HG03045 (cell line): ENCODE measurements around the gene FAM193B.
A peak's percentile ranks its signal among the peaks of the same experiment; 100 is the strongest.

Experiments used
- ATAC-seq: cut with Tn5 transposase; IDR thresholded peaks from one replicate; pipeline ENCODE4 v1.9.1; 2021; ENCODE audit warnings: mild to moderate bottlenecking, moderate library complexity; ENCODE audit not compliant: unreplicated experiment

The FAM193B gene

DNA sequence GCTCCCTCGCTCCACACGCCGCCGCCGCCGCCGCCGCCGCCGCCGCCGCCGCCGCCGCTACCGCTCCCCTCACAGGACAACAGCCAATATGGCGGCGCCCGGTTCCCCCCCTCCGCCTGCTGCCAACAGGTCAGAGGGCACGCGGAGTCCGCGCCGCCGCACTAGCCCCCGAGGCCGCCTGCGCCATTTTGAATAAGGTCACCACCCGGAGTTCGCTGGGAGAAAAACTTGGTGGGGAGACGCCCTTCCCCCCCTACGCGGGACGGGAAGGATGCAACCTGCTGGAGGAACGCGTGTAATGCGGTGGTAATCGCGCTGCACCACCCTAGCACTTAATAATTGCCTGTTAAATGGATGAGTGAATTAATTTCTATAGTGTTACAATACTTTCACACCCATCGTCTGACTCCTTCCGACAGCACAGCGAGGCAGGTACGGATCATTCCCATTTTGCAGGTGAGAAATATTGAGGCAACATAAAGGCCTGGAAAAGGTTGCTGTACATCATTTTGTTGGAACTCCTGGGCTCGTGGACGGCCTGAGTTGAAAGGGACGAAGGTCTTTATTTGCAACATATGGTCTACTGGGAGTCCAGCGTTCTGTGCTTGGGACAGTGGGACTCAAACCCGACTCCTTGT lies at the start of gene FAM193B:
Gene FAM193B, minus strand, starts transcription at position 90 of the 638 bp plus-strand sequence. CDS start 105 bp downstream, outside the sequence.
- peak; percentile 88 for ATAC-seq

DNA sequence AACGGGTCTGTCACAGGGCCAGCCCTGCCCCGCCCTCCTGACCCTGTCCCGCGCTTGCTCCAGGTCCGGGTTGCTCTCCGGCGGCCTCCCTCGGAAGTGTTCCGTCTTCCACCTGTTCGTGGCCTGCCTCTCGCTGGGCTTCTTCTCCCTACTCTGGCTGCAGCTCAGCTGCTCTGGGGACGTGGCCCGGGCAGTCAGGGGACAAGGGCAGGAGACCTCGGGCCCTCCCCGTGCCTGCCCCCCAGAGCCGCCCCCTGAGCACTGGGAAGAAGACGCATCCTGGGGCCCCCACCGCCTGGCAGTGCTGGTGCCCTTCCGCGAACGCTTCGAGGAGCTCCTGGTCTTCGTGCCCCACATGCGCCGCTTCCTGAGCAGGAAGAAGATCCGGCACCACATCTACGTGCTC lies 49.8 kb upstream of the FAM193B start:
- ATAC-seq: no peak

DNA sequence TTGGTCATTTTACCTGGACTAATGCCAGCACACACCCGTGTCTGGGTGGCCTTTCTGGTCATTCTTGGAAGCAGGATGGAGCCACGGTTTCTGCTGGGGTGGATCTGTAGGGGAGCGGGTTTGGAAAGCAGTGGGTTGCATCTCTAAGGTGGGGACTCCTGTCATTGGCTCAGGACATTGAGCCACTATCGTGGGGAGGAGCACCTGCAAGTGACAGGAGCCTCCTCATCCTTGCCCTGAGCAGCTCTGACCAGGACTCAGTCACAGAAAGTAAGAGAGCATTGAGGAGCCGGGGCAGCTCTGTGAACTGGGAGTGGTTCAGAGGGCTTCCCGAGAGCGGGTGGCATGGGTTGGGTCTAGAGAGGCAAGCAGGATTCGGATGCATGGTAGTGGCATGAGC lies 49.3 kb upstream of the FAM193B start:
- ATAC-seq: no peak

DNA sequence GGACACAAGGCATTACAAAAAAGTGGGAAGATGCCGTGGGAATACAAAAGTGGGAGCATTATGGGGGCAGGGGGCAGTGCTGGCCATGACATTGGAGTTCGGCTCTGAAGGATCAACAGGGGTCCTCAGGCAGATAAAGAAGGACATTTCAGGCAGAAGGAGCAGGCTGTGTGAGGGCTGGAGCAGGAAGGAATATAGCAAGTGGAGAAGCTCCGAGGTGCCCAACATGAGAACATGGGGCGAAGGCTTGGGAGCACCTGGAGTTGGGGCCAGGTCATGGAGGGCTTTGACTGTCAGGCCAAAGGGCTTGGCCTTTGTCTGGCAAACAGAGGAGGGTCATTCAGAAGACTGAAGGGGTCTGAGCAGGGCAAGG lies 48.1 kb upstream of the FAM193B start:
- no peak for ATAC-seq

DNA sequence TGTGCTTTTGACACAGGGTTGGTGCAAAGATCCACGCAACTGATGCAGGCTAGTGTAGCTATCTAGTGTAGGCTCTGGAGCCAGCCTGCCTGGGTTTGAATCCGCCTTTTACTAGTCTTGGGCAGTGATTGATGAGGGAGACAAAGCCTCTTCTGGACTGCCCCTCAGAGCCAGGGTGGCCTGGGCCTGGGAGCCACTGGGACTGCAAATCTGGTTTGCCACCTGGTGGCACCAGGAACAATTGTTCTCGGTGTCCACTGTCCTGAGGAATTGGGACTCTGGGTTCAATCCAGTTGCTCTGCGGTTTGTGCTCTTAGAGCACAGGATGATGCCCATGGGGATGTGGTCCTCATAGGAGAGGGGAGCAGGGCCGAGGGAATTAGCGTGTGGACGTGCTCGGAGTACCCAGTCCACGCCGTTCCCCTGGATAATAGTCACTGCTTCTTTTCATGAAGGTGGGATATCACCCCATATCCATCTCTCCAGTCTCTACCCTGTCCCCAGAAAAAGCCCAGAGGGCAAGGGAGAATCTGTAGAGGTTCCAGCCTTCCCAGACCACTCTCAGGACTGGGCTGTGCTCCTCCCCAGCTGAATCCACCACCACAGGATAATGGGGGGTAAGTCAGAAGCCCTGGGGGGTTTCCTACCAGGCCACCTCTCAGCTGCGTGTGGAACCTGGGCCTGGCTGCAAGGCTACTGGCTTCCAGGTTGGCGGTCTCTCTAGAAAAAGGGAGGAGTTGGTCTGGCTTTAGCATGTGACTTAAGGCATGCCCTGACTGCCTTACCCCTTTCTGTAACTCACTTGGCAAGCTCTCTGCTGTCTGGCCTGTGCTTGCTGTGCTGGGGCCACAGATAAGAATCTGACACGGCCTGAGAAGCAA lies 47.5 kb upstream of the FAM193B start:
- no peak for ATAC-seq

DNA sequence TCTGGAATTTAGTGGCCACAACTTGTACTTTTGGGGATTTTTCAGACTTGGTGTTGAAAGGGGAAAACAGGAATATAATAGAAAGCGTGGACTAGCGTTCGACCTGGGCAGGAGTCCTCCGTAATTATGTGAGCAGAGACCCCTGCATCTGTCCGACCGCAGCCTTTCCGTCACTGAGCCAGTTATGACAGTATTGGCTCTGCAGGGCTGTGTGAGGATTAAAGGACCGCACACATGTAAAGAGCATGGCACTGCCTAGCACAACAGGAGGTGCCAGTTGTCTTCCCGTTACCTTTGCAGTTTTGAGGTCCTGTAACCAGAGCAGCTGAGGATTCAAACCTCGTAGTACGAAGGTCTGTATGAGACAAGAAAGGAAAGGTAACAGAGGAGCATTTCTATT lies 46.8 kb upstream of the FAM193B start:
- ATAC-seq: no peak

DNA sequence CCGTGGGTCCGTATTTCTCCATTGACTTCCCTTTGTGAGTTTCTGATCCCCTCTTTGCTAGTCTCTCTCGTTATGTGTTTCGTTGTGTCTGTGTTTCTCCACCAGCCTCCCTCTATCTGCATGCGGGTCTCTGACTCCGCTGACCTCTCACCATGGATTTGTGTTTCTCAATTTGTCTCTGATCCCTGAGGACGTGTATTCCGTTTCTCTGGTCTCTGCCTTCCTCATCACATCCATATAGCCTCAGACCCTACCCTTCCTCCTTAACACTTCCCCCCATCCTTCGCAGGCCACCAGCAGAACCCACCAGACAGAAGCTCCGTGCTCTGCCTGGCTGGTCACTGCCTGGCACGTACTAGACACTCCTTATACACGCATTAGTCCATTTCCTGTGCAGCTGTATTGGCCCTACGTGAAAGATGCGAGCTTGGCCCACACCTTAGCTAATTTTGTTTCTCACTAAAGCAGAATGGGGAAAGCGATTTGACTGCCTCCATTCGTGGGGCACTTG lies 46.2 kb upstream of the FAM193B start:
- ATAC-seq: no peak

DNA sequence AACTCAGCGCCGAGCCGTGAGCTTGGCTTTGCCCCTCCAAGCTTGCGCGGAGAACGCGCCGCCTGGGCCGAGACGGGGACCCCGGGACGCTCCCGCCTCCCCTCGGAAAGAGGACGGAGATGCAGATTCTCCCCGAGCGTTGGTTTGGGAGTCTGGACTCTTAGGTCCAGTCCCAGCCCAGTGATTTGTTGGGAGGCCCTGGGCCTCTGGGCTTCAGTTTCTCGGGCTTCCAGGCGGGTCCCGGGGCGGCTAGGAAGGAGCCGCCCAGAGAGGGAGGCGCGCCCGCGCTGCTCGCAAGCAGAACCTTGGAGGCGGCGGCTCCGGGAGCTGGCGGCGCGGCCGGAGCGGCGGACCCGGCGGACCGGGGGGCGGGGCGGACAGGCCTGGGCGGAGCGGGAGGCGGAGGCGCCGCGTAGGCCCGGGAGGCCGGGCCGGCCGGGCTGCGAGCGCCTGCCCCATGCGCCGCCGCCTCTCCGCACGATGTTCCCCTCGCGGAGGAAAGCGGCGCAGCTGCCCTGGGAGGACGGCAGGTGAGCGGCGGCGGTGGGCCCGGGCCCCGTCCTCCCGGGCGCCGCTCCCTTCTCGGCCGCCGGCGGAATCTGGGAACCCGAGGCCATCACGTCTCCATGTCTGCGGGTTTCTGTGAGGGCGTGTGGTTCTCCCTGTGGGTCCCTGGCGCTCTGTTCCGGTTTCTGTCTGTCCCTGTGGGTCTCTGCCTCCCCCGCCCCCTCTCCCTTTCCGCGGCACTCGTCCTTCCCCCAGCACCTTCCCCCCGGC lies 45.6 kb upstream of the FAM193B start, which contains the start of gene B4GALT7:
Gene B4GALT7, plus strand, starts transcription at position 402 of the 777 bp plus-strand sequence. Its CDS starts 79 bp downstream, at position 481.
- ATAC-seq: peak; percentile 87

DNA sequence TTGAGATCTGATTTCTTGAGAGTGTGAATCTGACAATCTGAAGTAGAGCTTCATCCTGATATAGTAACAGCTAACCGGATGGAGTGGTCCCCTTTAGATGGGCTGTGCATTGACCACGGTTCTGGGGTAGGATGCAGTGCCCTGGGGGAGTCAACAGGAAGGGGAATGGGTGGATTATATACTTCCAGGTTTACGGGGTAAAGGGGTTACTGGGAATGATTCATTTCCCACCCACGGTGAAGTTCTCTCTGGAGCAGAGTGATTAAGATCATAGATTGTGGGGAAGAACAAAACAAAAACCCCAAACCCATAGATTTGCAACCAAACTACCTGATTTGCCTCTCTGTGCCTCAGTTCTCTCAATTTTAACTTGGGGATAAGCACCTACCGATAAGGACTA lies 44.1 kb upstream of the FAM193B start:
- no peak for ATAC-seq

DNA sequence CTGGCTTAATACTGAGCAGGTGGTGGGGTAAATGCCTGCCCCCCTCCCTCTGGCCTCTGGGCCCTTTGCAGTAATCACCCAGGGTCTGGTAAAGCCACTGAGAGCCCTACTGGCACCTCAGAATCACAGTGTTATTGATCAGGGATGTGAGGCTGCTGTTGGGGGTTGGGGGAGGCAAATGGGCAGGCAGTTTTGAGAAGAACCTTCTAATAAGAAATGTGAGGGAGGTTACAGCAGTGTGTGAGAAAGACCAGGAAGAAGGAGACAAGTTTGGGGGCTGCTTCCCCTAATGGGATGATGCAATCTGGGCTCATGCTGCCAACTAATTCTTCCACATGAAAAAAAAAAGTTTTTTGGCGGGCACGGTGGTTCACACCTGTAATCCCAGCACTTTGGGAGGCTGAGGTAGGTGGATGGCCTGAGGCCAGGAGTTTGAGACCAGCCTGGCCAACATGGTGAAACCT lies 42.4 kb upstream of the FAM193B start:
- no peak for ATAC-seq

DNA sequence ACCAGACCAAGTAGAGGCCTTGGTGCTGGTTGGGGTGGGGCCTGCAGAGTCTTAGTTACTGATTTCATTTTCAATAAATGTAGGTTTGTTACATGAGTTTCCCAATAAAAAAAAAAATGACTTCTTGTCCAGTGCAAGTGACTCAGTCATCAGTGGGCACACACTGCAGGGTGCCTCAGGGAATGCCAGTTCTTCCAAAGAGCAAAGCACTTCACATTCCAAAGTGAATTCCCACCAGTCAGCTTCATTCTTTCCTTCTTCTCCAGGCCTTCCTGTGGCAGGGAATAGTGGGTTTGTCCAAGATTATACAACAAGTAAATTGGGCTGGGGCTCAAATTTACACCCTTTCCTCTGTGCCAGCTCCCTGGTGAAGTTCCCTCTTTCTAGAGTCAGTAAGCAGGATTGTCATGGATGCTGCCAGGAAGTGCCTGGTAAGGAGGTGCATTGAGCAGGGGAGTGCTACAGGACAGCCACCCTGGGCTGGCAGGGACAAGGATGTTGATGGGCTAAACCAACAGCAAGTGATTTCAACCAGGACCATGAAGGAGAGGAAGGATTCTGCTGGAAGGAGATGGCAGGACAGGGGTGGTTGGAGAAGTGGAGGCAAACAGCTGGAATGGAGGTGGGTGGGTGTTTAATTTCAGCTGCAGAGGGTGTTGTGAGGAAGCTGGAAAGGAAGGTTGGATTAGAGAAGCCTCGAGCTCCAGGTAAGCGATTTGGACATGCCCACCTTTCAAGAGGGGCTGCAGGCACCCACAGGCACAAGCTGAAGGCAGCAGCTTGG lies 41.8 kb upstream of the FAM193B start:
- ATAC-seq: no peak

DNA sequence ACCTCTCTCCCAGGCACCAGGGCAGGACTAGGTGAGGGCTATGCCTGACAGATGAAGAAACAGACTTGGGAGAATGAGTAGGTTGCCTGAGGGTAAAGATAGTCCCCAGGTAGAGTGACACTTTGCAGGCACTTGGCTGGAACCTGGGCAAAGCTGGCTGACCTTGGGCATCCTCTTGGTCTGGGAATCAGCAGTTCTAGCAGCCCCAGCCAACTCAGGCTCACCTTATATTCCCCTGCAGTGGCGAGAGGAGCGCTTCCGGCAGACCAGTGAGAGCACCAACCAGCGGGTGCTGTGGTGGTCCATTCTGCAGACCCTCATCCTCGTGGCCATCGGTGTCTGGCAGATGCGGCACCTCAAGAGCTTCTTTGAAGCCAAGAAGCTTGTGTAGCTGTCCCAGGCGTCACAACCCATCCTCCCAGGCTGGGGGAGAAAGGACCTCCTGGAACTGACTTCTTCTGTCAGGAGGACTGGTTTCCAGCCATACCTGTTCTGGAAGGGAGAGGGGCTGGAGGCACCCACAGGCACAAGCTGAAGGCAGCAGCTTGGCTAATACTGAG lies 40.7 kb upstream of the FAM193B start:
- no peak for ATAC-seq

DNA sequence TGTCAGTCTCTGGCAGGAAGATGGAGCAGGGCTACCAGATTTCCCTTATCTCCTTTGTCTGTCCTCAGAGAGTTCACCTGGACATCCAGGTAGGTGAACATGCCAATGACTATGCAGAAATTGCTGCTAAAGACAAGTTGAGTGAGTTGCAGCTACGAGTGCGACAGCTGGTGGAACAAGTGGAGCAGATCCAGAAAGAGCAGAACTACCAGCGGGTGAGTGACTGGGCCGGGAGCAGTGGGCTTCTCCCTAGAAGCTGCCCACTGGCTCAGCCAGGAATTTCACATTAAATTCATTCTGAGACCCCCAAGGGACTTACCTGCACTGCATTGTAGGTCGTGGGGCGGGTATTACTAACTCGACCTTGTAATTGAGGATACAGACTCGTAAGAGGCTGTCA lies 39.7 kb upstream of the FAM193B start:
- no peak for ATAC-seq

DNA sequence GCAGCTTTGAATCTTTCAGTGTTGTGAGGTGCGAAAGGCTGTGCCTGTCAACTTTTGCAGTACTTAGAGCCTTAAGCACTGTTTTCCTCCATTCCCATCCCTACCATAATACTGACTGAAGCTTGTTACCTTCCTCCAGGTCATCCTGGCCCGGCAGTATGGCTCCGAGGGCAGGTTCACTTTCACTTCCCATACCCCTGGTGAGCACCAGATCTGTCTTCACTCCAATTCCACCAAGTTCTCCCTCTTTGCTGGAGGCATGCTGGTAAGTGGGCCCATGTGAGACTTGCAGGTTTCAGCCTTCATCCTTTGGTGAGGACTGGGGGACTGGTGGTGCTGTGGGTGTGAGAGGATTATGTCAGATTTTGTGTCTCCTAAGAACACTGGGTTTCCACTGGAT lies 39.1 kb upstream of the FAM193B start:
- ATAC-seq: no peak

DNA sequence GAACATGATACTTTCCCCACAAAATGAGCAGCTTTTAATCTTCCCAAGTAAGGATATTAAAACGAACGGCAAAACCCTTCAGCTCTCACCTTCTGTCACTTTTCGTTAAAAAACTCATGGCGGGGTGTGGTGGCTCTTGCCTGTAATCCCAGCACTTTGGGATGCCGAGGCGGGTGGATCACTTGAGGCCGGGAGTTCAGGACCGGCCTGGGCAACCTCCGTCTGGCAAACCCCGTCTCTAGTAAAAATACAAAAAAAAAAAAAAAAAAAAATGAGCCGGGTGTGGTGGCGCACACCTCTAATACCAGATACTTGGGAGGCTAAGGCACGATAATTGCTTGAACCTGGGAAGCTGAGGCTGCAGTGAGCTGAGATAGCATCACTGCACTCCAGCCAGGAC lies 38.5 kb upstream of the FAM193B start:
- no peak for ATAC-seq

DNA sequence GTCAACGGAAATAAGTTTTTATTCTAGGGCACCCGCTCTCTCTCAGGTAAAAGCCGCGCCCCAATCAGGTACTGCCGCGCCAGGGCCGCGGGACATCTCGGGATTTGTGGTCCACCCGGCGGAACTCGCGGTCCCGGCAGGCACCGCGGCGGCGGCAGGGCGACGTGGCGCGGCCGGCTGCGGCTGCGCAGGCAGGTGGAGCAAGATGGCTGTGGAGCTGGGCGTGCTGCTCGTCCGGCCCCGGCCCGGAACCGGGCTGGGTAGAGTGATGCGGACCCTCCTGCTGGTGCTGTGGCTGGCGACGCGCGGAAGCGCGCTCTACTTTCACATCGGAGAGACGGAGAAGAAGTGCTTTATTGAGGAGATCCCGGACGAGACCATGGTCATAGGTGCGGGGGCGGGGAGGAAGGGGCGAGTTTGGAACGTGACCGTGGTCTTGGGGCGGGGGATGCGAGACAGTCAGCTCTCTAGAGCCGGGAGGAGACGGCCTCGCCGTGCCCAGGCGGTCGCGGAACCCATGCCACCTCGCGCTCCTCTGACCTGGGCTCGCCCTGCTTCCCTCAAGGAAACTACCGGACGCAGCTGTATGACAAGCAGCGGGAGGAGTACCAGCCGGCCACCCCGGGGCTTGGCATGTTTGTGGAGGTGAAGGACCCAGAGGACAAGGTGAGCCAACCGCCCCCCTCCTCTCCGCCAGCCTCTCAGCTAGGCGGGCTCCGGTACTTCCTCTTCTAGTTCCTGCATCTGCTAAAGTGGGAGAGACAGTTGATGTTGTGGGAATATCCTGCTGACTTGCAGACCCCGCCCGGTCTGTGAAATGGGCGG lies 37.9 kb upstream of the FAM193B start, which contains the start of gene TMED9:
Gene TMED9, plus strand, starts transcription at position 194 of the 825 bp plus-strand sequence. Its CDS starts 12 bp downstream, at position 206.
- peak; percentile 95 for ATAC-seq

DNA sequence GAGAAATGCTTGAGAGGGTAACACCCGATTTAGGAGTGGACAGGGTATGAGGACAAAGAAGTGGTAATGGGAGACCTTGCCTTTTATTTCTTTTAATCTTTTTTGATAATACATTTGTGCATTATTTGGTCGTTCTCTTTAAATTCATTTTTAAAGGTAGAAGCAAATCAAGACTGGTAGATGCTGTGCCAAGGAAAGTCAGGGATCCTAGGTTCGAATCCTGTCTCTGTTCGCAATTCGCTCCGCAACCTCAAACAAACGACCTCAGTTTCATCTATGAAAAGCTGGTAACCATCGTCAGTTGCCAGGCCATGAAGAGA lies 37.3 kb upstream of the FAM193B start:
- no peak for ATAC-seq

DNA sequence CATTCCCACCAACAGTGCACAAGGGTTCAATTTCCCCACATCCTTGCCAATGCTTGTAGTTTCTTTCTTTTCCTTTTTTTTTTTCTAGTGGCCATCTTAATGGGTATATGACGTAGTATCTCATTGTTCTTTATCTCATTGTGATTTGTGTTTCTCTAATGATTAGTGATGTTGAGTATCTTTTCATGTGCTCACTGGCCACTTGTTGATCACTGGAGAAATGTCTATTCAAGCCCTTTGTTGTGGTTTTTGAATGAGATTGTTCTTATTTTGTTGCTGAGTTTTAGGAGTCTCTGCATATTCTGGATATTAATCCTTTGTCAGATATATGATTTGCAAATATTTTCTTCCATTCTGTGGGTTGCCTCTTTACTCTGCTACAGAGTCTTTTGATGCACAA lies 36.0 kb upstream of the FAM193B start:
- no peak for ATAC-seq

DNA sequence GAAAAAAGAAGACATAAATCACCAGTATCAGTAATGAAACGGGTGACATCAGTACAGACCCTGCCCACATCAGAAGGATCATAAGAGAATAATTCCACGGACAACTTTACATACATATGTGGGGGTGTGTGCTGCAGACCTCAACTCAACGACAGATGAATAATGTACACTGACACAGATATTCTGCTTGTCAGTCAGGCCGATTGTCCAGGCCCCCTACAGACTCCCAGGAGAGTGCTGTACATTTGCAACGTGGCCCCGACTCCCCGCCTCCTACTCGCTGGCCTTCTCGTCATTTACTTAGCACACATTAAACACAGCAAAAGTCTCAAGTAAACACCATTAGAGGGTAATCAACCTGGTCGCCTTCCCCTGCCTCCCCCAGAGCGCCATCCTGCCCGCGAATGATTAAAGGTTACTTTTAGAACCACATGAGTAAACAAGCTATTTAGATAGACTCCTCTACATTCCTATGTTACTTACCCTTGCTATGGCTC lies 34.1 kb upstream of the FAM193B start:
- ATAC-seq: no peak
